ENCODE results near the gene LPIN2. TPM values are rescaled to one million over a fixed set of nuclear protein-coding genes. Genes with fewer than 3 reads are reported as not detected.
A peak's percentile ranks its signal among the peaks of the same experiment; 100 is the strongest.

Gene LPIN2
- total and polyA plus RNA-seq, 2 of the 13 experiments (the other 11 are each of a cell fraction or from before 2014, with no cell fraction given), result 46.0 to 119 TPM

DNA sequence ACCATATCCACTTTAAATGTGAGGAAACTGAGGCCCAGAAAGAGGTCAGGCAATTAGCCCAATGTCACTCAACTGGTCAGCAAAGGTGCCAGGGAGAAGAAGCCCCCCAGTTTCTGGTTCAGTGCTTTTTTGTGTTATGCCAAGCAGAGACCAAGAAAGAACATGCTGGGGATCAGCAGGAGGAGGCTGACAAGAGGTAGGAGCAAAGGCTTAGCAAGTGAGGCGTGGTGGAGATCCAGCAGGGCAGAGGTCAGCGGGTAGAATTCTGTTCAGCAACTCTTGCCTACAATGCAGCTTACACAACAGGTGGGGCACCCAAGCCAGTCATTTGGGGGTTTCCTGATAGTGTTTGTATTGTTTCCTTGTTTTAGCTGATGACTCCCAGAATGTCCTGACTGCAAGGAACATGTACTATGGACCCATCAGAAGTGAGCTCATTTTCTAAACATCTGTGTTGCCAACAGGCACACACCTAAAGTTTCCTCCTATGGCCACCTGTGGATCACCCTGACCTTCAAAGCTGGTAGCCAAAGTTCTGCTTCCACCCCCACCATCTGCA is 28.2 kb downstream of the LPIN2 start (continued):
- TF ChIP-seq FUBP1 (CRISPR knock-in tag; IDR thresholded peaks at IDR 0.05; ENCODE audit: borderline replicate concordance) (no peak), MXI1 (IDR thresholded peaks at IDR 0.05; ENCODE audit: borderline replicate concordance, low read depth, low read length) (no peak; the same call in 2 of the 3 replicates), U2AF2 (IDR thresholded peaks at IDR 0.05; ENCODE audit: low read depth, low read length) (no peak), EP300 (IDR thresholded peaks at IDR 0.05; ENCODE audit: low read depth in 2 of 2, low read length in 2 of 2) (peak in 1 of 2 experiments; percentile 91; a peak in 2 of 4 replicates), EP300 (CRISPR knock-in tag; IDR thresholded peaks at IDR 0.05; ENCODE audit: borderline replicate concordance) (peak; percentile 88; the same call in 1 of the 2 replicates), SIX4 (CRISPR knock-in tag; IDR thresholded peaks at IDR 0.05) (peak; percentile 69), MTF2 (CRISPR knock-in tag; IDR thresholded peaks at IDR 0.05; ENCODE audit: borderline replicate concordance) (no peak), ZNF780A (CRISPR knock-in tag; IDR thresholded peaks at IDR 0.05) (no peak), ZNF263 (CRISPR knock-in tag; IDR thresholded peaks at IDR 0.05) (0 out of 2 replicates have a peak, but pooled peaks have one; percentile 30), CREM (IDR thresholded peaks at IDR 0.05) (peak; percentile 83; the same call in 1 of the 2 replicates), CREM (CRISPR knock-in tag; IDR thresholded peaks at IDR 0.05) (no peak), ZNF205 (CRISPR knock-in tag; IDR thresholded peaks at IDR 0.05) (peak; percentile 52; the same call in 1 of the 2 replicates), DMAP1 (CRISPR knock-in tag; IDR thresholded peaks at IDR 0.05) (no peak), HNF4A (CRISPR knock-in tag; IDR thresholded peaks at IDR 0.05) (peak; percentile 90), ZBTB7B (CRISPR knock-in tag; IDR thresholded peaks at IDR 0.05) (peak; percentile 97), ZFAT (CRISPR knock-in tag; conservative IDR thresholded peaks at IDR 0.05) (no peak), RAD51 (IDR thresholded peaks at IDR 0.05; ENCODE audit: borderline replicate concordance) (no peak), ZBTB20 (CRISPR knock-in tag; IDR thresholded peaks at IDR 0.05; ENCODE audit: borderline replicate concordance, low read depth) (peak; percentile 90; the same call in 1 of the 2 replicates), PLRG1 (conservative IDR thresholded peaks at IDR 0.05) (no peak), ZBTB8A (CRISPR knock-in tag; IDR thresholded peaks at IDR 0.05; ENCODE audit: borderline replicate concordance, low read depth) (no peak), RBM39 (IDR thresholded peaks at IDR 0.05; ENCODE audit: low read depth, low read length, poor library complexity, severe bottlenecking) (no peak), ZNF329 (CRISPR knock-in tag; IDR thresholded peaks at IDR 0.05; ENCODE audit: low read depth) (no peak), PPARG (CRISPR knock-in tag; conservative IDR thresholded peaks at IDR 0.05) (peak; percentile 96), ZBTB44 (CRISPR knock-in tag; IDR thresholded peaks at IDR 0.05) (no peak)
- TF ChIP-seq, protein P1, sequence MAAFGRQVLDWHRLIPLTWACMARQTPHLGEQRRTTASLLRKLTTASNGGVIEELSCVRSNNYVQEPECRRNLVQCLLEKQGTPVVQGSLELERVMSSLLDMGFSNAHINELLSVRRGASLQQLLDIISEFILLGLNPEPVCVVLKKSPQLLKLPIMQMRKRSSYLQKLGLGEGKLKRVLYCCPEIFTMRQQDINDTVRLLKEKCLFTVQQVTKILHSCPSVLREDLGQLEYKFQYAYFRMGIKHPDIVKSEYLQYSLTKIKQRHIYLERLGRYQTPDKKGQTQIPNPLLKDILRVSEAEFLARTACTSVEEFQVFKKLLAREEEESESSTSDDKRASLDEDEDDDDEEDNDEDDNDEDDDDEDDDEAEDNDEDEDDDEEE (CRISPR knock-in tag; IDR thresholded peaks at IDR 0.05), result no peak
- TF ChIP-seq, protein P2, sequence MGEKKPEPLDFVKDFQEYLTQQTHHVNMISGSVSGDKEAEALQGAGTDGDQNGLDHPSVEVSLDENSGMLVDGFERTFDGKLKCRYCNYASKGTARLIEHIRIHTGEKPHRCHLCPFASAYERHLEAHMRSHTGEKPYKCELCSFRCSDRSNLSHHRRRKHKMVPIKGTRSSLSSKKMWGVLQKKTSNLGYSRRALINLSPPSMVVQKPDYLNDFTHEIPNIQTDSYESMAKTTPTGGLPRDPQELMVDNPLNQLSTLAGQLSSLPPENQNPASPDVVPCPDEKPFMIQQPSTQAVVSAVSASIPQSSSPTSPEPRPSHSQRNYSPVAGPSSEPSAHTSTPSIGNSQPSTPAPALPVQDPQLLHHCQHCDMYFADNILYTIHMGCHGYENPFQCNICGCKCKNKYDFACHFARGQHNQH (CRISPR knock-in tag; IDR thresholded peaks at IDR 0.05), result peak; percentile 72; the same call in 1 of the 2 replicates

Data from HepG2 (cell line).